Neural cell (in vitro differentiated cells): Measurements from ENCODE around the gene PIGBOS1.

ENCODE experiments used
- EP300 ChIP-seq: fragments of 450-650 bp; conservative IDR thresholded peaks from 2 replicates; pipeline ENCODE4 v1.6.1; 2014; ENCODE audit warnings: antibody characterized with exemption, mild to moderate bottlenecking, moderate library complexity; ENCODE audit not compliant: poor library complexity, severe bottlenecking
- RAD21 ChIP-seq: fragments of 450-650 bp; conservative IDR thresholded peaks from 2 replicates; pipeline ENCODE4 v1.6.1; 2014; ENCODE audit warnings: antibody characterized with exemption, mild to moderate bottlenecking, moderate library complexity
- TF ChIP-seq, protein P1 (sequence below): fragments of 450-650 bp; IDR thresholded peaks from 2 replicates; pipeline ENCODE4 v1.5.1; 2014; ENCODE audit warnings: antibody characterized with exemption, mild to moderate bottlenecking, moderate library complexity; ENCODE audit not compliant: poor library complexity, severe bottlenecking

GRCh38 chr15:55270291-55270690, 48.6 kb downstream of the PIGBOS1 start:
- TF ChIP-seq, protein P1, sequence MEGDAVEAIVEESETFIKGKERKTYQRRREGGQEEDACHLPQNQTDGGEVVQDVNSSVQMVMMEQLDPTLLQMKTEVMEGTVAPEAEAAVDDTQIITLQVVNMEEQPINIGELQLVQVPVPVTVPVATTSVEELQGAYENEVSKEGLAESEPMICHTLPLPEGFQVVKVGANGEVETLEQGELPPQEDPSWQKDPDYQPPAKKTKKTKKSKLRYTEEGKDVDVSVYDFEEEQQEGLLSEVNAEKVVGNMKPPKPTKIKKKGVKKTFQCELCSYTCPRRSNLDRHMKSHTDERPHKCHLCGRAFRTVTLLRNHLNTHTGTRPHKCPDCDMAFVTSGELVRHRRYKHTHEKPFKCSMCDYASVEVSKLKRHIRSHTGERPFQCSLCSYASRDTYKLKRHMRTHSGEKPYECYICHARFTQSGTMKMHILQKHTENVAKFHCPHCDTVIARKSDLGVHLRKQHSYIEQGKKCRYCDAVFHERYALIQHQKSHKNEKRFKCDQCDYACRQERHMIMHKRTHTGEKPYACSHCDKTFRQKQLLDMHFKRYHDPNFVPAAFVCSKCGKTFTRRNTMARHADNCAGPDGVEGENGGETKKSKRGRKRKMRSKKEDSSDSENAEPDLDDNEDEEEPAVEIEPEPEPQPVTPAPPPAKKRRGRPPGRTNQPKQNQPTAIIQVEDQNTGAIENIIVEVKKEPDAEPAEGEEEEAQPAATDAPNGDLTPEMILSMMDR = no peak
- TF ChIP-seq RAD21 = no peak
- TF ChIP-seq EP300 = no peak
